ENCODE measurements around the gene CCP110. TPM values are rescaled to one million over a fixed set of nuclear protein-coding genes. Genes with fewer than 3 reads are reported as not detected.

Gene CCP110
- total and polyA plus RNA-seq, 12 donors: 3.0 to 14.0 (median 9.9) TPM

DNA sequence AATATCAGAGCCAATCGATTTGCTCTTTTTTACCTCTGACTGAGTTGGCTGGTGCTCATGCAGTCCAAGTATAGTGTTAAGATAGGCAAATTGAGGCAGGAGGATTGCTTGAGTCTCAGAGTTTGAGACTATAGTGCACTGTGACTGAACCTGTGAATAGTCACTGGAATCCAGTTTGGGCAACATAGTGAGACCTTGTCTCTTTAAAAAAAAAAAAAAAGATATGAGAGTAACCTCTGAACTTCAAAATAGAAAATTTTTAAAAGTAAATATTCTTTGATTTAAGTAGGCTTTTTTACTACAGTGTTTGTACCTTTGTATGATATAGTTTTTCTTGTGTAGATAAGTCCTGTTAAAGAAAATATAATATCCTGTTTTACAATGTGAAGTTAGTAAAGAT is 3.4 kb downstream of the CCP110 start:
- intact Hi-C loops (cut with DNase I): no loop called here
- 77 to 89% (median 83%) methylated on average over 1 of the region's 1 CpG for WGBS, 4 donors
- no peaks in the 10 kb centered on the region for H3K9me3 ChIP-seq (replicated peaks in 1 of 3)
- H3K4me3 ChIP-seq: no peak overlapping the region
- DNase-seq: no peak
- peaks cover 0 to 10% of the 10 kb centered on the region in 2 donors for H3K4me1 ChIP-seq (replicated peaks in 1 of 2)
- no peak overlapping the region for H3K27ac ChIP-seq
- H3K27me3 ChIP-seq: no peaks in the 10 kb centered on the region
- TF ChIP-seq POLR2A (IDR thresholded peaks at IDR 0.05): no peak
- TF ChIP-seq, protein P1, sequence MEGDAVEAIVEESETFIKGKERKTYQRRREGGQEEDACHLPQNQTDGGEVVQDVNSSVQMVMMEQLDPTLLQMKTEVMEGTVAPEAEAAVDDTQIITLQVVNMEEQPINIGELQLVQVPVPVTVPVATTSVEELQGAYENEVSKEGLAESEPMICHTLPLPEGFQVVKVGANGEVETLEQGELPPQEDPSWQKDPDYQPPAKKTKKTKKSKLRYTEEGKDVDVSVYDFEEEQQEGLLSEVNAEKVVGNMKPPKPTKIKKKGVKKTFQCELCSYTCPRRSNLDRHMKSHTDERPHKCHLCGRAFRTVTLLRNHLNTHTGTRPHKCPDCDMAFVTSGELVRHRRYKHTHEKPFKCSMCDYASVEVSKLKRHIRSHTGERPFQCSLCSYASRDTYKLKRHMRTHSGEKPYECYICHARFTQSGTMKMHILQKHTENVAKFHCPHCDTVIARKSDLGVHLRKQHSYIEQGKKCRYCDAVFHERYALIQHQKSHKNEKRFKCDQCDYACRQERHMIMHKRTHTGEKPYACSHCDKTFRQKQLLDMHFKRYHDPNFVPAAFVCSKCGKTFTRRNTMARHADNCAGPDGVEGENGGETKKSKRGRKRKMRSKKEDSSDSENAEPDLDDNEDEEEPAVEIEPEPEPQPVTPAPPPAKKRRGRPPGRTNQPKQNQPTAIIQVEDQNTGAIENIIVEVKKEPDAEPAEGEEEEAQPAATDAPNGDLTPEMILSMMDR (IDR thresholded peaks at IDR 0.05): no peak
- peaks cover 0 to 10% of the 10 kb centered on the region in 2 donors for H3K36me3 ChIP-seq (replicated peaks in 1 of 2)

DNA sequence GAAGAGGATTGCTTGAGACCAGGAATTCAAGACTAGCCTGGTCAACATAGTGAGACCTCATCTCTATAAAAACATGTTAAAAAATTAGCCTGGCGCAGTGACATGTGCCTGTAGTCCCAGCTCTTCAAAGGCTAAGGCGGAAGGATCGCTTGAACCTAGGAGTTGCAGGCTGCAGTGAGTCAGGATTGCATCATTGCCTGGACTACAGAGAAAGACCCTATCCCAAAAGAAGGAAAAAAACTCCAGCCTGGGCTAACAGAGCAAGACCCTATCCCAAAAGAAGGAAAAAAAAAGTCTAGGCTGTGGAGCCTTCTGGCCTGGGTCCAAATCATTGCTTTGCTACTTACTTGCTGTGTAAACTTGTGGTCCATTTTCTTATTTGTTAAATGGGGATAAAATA is 4.9 kb downstream of the CCP110 start:
- WGBS, 4 donors: 98 to 100% (median 99%) methylated on average over 3 of the region's 3 CpGs
- Histone ChIP-seq H3K36me3 (replicated peaks in 1 of 2) (peaks cover 0 to 10% of the 10 kb centered on the region in 2 donors), H3K4me3 (no peak overlapping the region), H3K27ac (no peak overlapping the region), H3K4me1 (replicated peaks in 1 of 2) (peaks cover 0 to 10% of the 10 kb centered on the region in 2 donors), H3K27me3 (no peaks in the 10 kb centered on the region), H3K9me3 (replicated peaks in 1 of 3) (no peaks in the 10 kb centered on the region)
- TF ChIP-seq, protein P1 (IDR thresholded peaks at IDR 0.05): no peak
- no peak for TF ChIP-seq POLR2A (IDR thresholded peaks at IDR 0.05)
- no peak for DNase-seq
- intact Hi-C loops (cut with DNase I): no loop called here

- TF ChIP-seq, protein P1 (IDR thresholded peaks at IDR 0.05): no peak
- no peak for TF ChIP-seq POLR2A (IDR thresholded peaks at IDR 0.05)
- Histone ChIP-seq H3K4me1 (replicated peaks in 1 of 2) (no peaks in the 10 kb centered on the region), H3K4me3 (no peak overlapping the region), H3K27me3 (no peaks in the 10 kb centered on the region), H3K27ac (no peak overlapping the region), H3K9me3 (replicated peaks in 1 of 3) (no peaks in the 10 kb centered on the region), H3K36me3 (replicated peaks in 1 of 2) (peaks cover 0 to 16% of the 10 kb centered on the region in 2 donors)
- intact Hi-C loops (cut with DNase I): no loop called here
- WGBS, 4 donors: 79 to 94% (median 87%) methylated on average over 1 of the region's 1 CpG
- no peak for DNase-seq
Measured at GRCh38 chr16:19532601-19533000, 8.9 kb downstream of the CCP110 start.

- no peak for DNase-seq
- 94 to 98% (median 96%) methylated on average over 6 of the region's 6 CpGs for WGBS, 4 donors
- Histone ChIP-seq H3K27ac (no peak overlapping the region), H3K4me3 (no peak overlapping the region), H3K9me3 (replicated peaks in 1 of 3) (peaks cover 0 to 2% (median 0%) of the 10 kb centered on the region in 3 donors), H3K4me1 (replicated peaks in 1 of 2) (no peaks in the 10 kb centered on the region), H3K36me3 (replicated peaks in 1 of 2) (peaks cover 0 to 23% of the 10 kb centered on the region in 2 donors), H3K27me3 (no peaks in the 10 kb centered on the region)
- intact Hi-C loops (cut with DNase I): no loop called here
- TF ChIP-seq POLR2A (IDR thresholded peaks at IDR 0.05): no peak
- TF ChIP-seq, protein P1 (IDR thresholded peaks at IDR 0.05): no peak
Measured at GRCh38 chr16:19540241-19540970, 16.7 kb downstream of the CCP110 start.
